NCI-H2107 (cell line): ENCODE results near the gene GEMIN2.
A peak's percentile ranks its signal among the peaks of the same experiment; 100 is the strongest.
"Not testable (repeated sequence)": the region's sequence is repeated elsewhere in the genome, so short reads cannot be mapped to it uniquely, and the experiment has no call there.

Experiments
- DNase-seq: peaks from one replicate; lab custom pipeline; 2025; lab: John Stamatoyannopoulos, UW

GEMIN2 gene

GRCh38 chr14:39114073-39114838 is at the start of gene GEMIN2:
TSS of gene GEMIN2 (plus strand) at chr14:39114323. CDS start at chr14:39114339, 16 bp downstream.
- DNase-seq, result peak; percentile 96

- not testable (repeated sequence) for DNase-seq
Observed at GRCh38 chr14:39069169-39069805, 44.8 kb upstream of the GEMIN2 start.

- DNase-seq, result no peak
Observed at GRCh38 chr14:39069923-39070322, 44.2 kb upstream of the GEMIN2 start.

- DNase-seq, result no peak
Observed at GRCh38 chr14:39071096-39071495, 43.0 kb upstream of the GEMIN2 start.

GRCh38 chr14:39080886-39081285 is 33.2 kb upstream of the GEMIN2 start:
- no peak for DNase-seq

GRCh38 chr14:39083127-39083526 is 31.0 kb upstream of the GEMIN2 start:
- DNase-seq, result no peak

- no peak for DNase-seq
Observed at GRCh38 chr14:39085933-39086332, 28.2 kb upstream of the GEMIN2 start.

- DNase-seq, result no peak
Observed at GRCh38 chr14:39087493-39087892, 26.6 kb upstream of the GEMIN2 start.

- DNase-seq, result no peak
Observed at GRCh38 chr14:39090548-39091111, 23.5 kb upstream of the GEMIN2 start.

GRCh38 chr14:39091716-39092115 is 22.4 kb upstream of the GEMIN2 start:
- DNase-seq, result no peak

GRCh38 chr14:39094515-39094914 is 19.6 kb upstream of the GEMIN2 start:
- no peak for DNase-seq

- no peak for DNase-seq
Observed at GRCh38 chr14:39097159-39097558, 17.0 kb upstream of the GEMIN2 start.

GRCh38 chr14:39099215-39099614 is 14.9 kb upstream of the GEMIN2 start:
- DNase-seq, result not testable (repeated sequence)

GRCh38 chr14:39099748-39100147 is 14.4 kb upstream of the GEMIN2 start:
- no peak for DNase-seq

GRCh38 chr14:39102265-39102968 is 11.7 kb upstream of the GEMIN2 start:
- no peak for DNase-seq

GRCh38 chr14:39102969-39103957 is 10.9 kb upstream of the GEMIN2 start, which contains the start of gene SEC23A:
TSS of gene SEC23A (minus strand) at chr14:39103235. CDS start at chr14:39096118, 7,117 bp downstream.
- peak; percentile 56 for DNase-seq

- DNase-seq, result not testable (repeated sequence)
Observed at GRCh38 chr14:39104078-39104801, 9.9 kb upstream of the GEMIN2 start.

GRCh38 chr14:39107591-39107996 is 6.5 kb upstream of the GEMIN2 start:
- DNase-seq, result peak; percentile 20

- DNase-seq, result no peak
Observed at GRCh38 chr14:39108791-39109190, 5.3 kb upstream of the GEMIN2 start.

- no peak for DNase-seq
Observed at GRCh38 chr14:39109893-39110715, 4.0 kb upstream of the GEMIN2 start.
